Fibroblast of lung (primary cell): ENCODE data around the gene SET.

Experiments
- CTCF ChIP-seq, 2 donors: IDR thresholded peaks in 1 of 2; conservative IDR thresholded peaks in 1 of 2; 1 replicate in 1 of 2; 2 replicates in 1 of 2; pipeline ENCODE4 v1.5.1; 2011 to 2012; ENCODE audit warnings: low read length in 2 of 2, control low read depth in 1 of 2, inconsistent platforms in 1 of 2, low read depth in 1 of 2, mild to moderate bottlenecking in 1 of 2
- EZH2 ChIP-seq: IDR thresholded peaks from 2 replicates; pipeline ENCODE4 v1.5.1; 2012; ENCODE audit warnings: low read length, control low read depth, mild to moderate bottlenecking; ENCODE audit errors: missing control alignments

- TF ChIP-seq CTCF (conservative IDR thresholded peaks at IDR 0.05 in 1 of 2, IDR thresholded peaks at IDR 0.05 in 1 of 2; ENCODE audit: low read depth in 1 of 2, low read length in 2 of 2) = peak; percentile 62 to 87
- no peak for TF ChIP-seq EZH2
These were observed 44.2 kb downstream of the SET start for GRCh38 chr9:128733256-128733655.
